HUES64 (cell line): ENCODE data around the gene PDE1C.

ENCODE experiments used
- H3K27ac ChIP-seq: 2 replicates; pipeline ENCODE4 v1.7.0; 2013; ENCODE audit warnings: low read depth, low read length, inconsistent platforms
- H3K27me3 ChIP-seq: 2 replicates; pipeline ENCODE4 v1.6.1; 2013; ENCODE audit warnings: mild to moderate bottlenecking, low read length; ENCODE audit not compliant: insufficient read depth
- H3K36me3 ChIP-seq: 2 replicates; pipeline ENCODE4 v1.6.1; 2013; ENCODE audit warnings: mild to moderate bottlenecking, low read length; ENCODE audit not compliant: insufficient read depth
- H3K4me1 ChIP-seq: 2 replicates; pipeline ENCODE4 v1.6.1; 2013; ENCODE audit warnings: mild to moderate bottlenecking, low read length, moderate library complexity; ENCODE audit not compliant: insufficient read depth
- H3K4me3 ChIP-seq: 2 replicates; pipeline ENCODE4 v1.5.1; 2013; ENCODE audit warnings: mild to moderate bottlenecking, low read length, moderate library complexity
- H3K9ac ChIP-seq: 2 replicates; pipeline ENCODE4 v1.6.1; 2013; ENCODE audit warnings: mild to moderate bottlenecking, low read depth, low read length
- H3K9me3 ChIP-seq: 2 replicates; pipeline ENCODE4 v1.6.1; 2013; ENCODE audit warnings: low read depth, low read length; ENCODE audit not compliant: insufficient read depth
- WGBS: fragments of 150-250, 120-280 bp; methylation state at CpG from one replicate; pipeline ENCODE4 v1.1.7; 2013; ENCODE audit warnings: missing lambda C conversion rate; 5-methylcytosine and 5-hydroxymethylcytosine counted together

Gene PDE1C

DNA sequence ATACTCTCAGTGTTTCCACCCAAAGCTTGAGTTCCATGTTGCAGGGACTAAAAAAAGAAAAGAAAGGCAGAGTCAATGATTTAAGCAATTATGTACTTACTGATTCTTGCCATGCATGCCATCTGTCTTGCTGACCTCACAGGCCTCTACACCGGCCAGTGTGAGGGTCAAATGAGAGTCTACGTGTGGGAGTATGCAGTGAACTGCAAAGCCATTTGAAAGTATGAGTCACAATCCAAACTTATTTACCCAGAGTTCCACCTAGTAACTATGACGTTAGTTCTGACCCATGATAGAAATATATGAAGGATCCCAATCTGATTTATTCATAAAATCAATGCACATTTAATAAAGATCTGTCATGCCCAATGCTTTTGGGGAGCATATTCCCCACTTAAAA lies 26.5 kb downstream of the PDE1C start:
- H3K9ac ChIP-seq = no peak overlapping the region
- no peak overlapping the region for H3K4me3 ChIP-seq
- H3K4me1 ChIP-seq = peaks cover 3% of the 10 kb centered on the region; the same call in 1 of the 2 replicates
- H3K9me3 ChIP-seq = no peaks in the 10 kb centered on the region
- no peak overlapping the region for H3K27ac ChIP-seq
- H3K27me3 ChIP-seq = no peaks in the 10 kb centered on the region
- 92% methylated on average over 2 of the region's 3 CpGs for WGBS
- H3K36me3 ChIP-seq = no peaks in the 10 kb centered on the region

DNA sequence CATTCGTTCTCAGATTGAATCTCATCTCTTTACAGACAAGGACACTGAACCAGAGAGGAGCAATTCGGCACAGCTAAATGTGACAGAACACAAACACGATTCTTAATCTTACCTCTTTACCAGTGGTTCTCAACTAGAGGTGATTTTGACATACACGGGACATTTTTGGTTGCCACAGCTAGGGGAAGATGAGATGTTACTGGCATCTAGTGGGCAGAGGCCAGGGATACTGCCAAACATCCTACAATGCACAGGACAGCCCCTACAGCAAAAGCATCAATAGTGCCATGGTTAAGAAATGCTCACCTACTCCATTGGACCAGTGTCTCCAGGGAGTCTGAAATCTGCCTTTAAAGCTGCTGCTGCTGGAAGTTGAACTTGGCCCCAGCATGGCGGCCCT lies 27.3 kb downstream of the PDE1C start:
- 89% methylated on average over 5 of the region's 5 CpGs for WGBS
- Histone ChIP-seq H3K27ac (no peak overlapping the region), H3K4me1 (peaks cover 3% of the 10 kb centered on the region; the same call in 1 of the 2 replicates), H3K9me3 (no peaks in the 10 kb centered on the region), H3K9ac (no peak overlapping the region), H3K4me3 (no peak overlapping the region), H3K36me3 (no peaks in the 10 kb centered on the region), H3K27me3 (no peaks in the 10 kb centered on the region)

DNA sequence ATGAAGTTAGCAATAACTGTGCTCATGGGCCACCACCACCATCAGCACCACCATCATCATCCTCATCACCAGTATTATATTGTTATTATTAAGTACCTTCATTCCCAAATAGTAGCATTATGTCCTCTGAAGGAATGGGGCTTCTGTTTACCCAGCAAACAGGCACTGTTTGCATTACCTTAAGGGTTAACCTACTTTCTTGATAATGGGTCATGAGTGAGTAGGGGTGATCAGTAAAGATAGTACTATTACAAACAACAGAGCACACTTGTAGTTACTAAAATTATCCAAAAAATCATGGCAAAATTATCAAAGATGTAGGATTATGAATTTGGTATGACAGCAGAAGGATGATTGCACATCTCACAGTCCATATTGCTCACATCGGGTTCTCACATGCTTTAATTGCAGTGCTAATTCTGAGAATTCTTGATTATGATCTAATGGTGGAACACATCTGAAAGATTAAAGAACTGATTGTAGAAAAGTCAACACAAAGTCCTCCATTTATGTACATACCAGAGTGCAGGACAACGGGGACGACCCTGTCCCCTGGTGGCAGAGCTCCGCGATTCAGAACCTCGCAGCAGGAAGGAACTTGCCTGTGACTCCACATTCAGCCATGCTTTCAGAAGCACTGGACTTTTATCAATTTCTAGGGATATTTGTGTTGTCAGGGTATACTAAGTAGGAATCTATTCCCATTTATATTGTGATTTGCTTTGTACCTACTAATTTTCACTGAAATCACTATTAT lies 31.0 kb downstream of the PDE1C start:
- no peak overlapping the region for H3K4me3 ChIP-seq

DNA sequence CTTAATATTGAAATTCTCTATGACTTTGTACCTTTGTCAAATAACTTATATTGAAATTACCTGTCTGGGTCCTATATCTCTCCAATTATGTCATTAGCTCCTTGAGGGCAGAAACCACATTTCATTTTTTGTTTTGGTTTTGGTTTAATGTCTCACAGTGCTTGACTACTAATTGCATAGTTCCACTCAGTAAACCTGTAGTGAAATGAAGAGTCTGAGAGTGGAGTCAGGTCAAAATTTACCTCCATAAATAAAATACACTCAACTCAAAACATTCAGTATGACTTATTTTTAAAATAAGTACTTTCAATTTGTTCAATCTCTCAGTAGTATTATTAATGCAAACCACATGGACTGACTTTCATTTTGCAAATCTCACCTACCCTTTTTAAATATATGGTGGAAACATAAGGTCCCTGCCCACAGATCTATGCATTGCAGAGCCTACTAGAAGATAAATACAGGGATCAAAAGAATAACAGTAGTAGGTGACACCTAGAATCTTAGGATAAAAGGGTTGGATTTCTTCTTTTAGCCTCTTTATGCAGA lies 32.5 kb downstream of the PDE1C start:
- Histone ChIP-seq H3K4me1 (no peaks in the 10 kb centered on the region), H3K27ac (no peak overlapping the region), H3K4me3 (no peak overlapping the region), H3K27me3 (no peaks in the 10 kb centered on the region), H3K9ac (no peak overlapping the region), H3K9me3 (peaks cover 7% of the 10 kb centered on the region; the same call in 1 of the 2 replicates), H3K36me3 (no peaks in the 10 kb centered on the region)

More for the DNA sequence above, 31.0 kb downstream of the PDE1C start:
- Histone ChIP-seq H3K9ac (no peak overlapping the region), H3K27ac (no peak overlapping the region), H3K36me3 (no peaks in the 10 kb centered on the region), H3K4me1 (no peaks in the 10 kb centered on the region), H3K27me3 (no peaks in the 10 kb centered on the region), H3K9me3 (peaks cover 7% of the 10 kb centered on the region; the same call in 1 of the 2 replicates)
- WGBS = 77% methylated on average over 6 of the region's 6 CpGs

DNA sequence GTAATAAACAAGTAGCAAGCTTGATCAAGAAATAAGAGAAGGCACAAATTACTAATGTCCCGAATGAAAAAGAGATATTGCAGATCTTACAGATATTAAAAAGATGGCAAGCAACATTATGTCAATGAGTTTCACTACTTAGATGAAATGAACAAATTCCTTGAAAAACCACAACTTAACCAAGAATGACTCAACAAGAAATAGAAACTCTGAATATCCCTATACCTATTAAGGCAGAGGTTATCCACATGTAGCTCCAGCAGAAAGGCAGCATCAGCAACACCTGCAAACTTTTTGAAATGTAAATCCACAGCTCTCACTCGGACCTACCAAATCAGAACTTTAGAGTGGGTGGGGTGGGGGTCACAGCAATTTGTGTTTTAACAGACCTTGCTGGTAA lies 33.6 kb downstream of the PDE1C start:
- Histone ChIP-seq H3K4me3 (no peak overlapping the region), H3K9ac (no peak overlapping the region), H3K27ac (no peak overlapping the region), H3K36me3 (no peaks in the 10 kb centered on the region), H3K4me1 (no peaks in the 10 kb centered on the region), H3K9me3 (peaks cover 7% of the 10 kb centered on the region; the same call in 1 of the 2 replicates), H3K27me3 (no peaks in the 10 kb centered on the region)
- 83% methylated on average over 2 of the region's 2 CpGs for WGBS

DNA sequence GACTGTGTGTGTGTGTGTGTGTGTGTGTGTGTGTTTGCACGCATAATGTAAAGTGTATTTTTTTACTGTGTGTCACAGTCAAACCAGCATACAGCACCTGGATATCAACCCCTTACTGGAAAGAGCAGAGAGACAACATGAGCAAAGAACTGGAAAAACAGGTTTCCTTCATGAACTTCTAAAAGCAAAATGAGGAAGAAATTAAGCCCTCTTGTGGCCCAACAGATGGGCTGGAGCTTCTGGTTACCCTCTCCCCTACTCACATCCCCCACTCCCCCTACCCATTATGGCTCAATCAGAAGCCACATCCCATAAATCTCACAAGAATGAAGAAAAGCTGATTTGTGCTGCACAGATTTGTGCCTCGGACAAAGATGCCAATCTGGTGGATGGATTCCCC lies 36.2 kb downstream of the PDE1C start:
- Histone ChIP-seq H3K4me3 (no peak overlapping the region), H3K9ac (no peak overlapping the region), H3K4me1 (no peaks in the 10 kb centered on the region), H3K27me3 (no peaks in the 10 kb centered on the region), H3K36me3 (no peaks in the 10 kb centered on the region), H3K9me3 (peaks cover 7% of the 10 kb centered on the region; the same call in 1 of the 2 replicates), H3K27ac (no peak overlapping the region)
- 92% methylated on average over 2 of the region's 2 CpGs for WGBS

DNA sequence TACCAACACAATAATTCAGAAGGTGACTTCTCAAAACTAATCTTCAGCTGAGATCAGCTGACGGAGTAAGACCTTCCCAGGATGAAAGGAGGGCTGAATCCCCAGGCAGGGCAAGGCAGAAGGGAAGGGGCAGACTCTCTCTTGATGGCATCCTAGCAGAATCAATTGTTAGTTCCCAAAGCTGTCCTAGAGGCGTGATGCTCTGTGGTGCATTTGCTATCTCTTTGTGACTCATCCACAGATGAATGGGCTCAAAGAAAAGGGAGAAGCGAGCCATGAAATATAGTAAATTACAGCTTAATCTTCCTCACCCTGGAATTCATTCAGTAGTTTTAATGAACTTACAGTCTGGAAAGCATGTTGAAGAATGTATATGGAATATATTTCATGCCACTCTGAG lies 37.2 kb downstream of the PDE1C start:
- H3K27ac ChIP-seq = no peak overlapping the region
- H3K36me3 ChIP-seq = no peaks in the 10 kb centered on the region
- no peak overlapping the region for H3K9ac ChIP-seq
- H3K4me3 ChIP-seq = no peak overlapping the region
- WGBS = 83% methylated on average over 2 of the region's 3 CpGs
- no peaks in the 10 kb centered on the region for H3K4me1 ChIP-seq
- H3K27me3 ChIP-seq = no peaks in the 10 kb centered on the region
- H3K9me3 ChIP-seq = peaks cover 7% of the 10 kb centered on the region; the same call in 1 of the 2 replicates

DNA sequence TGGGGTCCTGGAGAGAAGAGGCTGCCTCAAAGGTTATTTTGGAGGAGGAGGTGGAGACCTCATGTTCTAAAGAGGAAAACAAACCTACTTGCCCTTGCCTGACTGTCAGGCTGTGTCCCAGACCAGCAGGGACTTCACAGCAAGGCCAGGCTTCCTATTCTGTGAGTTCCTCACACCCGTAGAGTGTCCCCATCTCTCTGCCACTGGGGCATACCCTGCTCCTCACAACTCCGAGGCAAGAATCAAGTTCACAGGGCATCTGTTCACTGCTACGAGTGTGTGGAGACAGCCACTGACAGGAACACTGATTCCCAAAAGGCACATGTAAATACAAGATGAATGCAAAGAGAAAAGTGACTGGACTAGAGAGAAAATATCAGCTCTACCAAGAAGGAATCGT lies 38.0 kb downstream of the PDE1C start:
- H3K27me3 ChIP-seq = no peaks in the 10 kb centered on the region
- H3K27ac ChIP-seq = no peak overlapping the region
- no peaks in the 10 kb centered on the region for H3K4me1 ChIP-seq
- no peak overlapping the region for H3K9ac ChIP-seq
- H3K4me3 ChIP-seq = no peak overlapping the region
- 96% methylated on average over 4 of the region's 4 CpGs for WGBS
- peaks cover 7% of the 10 kb centered on the region; the same call in 1 of the 2 replicates for H3K9me3 ChIP-seq
- H3K36me3 ChIP-seq = no peaks in the 10 kb centered on the region

DNA sequence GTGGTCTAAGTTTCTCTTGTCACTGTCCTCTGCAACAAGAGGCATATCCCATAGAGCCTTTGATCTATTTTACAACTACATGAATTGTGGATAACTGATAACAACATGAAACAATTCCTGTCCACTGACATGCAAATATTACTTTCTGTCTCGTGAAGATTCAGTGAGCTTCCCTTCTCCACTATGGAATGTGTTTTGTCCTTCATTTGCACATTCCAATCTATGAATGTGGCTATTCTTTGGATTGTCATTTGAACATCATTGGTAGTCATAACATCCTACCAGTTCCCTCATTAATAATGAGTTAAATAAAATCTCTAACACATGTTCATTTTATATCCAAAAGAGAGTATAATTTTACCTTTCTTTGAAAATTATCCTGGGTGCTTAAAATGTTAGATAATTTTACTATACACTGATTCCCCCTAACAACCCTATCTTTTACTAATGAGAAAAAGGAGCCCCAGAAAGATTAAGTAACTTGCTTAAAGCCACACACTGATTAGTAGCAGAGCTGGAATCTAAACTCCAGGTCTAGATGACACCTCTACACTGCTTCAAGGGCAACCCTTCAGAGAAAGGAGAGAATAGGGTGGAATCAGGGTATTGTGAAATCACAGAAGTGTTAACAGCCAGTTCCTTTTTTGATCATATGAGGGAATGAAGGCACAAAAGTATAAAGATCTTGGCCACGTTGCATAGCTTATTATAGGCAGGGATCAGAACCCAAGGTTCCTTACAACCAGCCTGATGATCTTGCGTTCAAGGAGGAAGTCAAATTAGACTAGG lies 39.1 kb downstream of the PDE1C start:
- Histone ChIP-seq H3K9ac (no peak overlapping the region), H3K27ac (no peak overlapping the region), H3K27me3 (no peaks in the 10 kb centered on the region), H3K36me3 (no peaks in the 10 kb centered on the region), H3K4me3 (no peak overlapping the region), H3K9me3 (peaks cover 7% of the 10 kb centered on the region; the same call in 1 of the 2 replicates), H3K4me1 (no peaks in the 10 kb centered on the region)
- 93% methylated on average over 3 of the region's 3 CpGs for WGBS

DNA sequence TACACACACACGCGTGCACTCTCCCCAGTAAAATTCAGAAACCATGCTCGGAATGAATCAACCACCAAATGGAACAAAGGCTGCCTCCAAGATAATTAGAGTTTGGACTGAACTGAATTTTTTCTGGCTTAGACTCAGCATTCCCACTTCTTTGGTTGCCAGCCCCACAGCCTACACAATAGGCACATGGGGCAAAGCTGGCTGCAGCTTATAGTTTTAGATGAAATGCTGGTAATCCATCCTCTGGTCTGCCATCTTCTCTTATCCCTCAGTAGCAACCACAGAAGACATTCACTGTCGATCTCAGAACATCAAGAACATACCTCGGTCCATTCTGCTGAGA lies 44.2 kb downstream of the PDE1C start:
- Histone ChIP-seq H3K27ac (no peak overlapping the region), H3K9me3 (no peaks in the 10 kb centered on the region), H3K9ac (no peak overlapping the region), H3K27me3 (no peaks in the 10 kb centered on the region), H3K4me3 (no peak overlapping the region), H3K4me1 (no peaks in the 10 kb centered on the region), H3K36me3 (no peaks in the 10 kb centered on the region)
- WGBS = 96% methylated on average over 5 of the region's 5 CpGs

DNA sequence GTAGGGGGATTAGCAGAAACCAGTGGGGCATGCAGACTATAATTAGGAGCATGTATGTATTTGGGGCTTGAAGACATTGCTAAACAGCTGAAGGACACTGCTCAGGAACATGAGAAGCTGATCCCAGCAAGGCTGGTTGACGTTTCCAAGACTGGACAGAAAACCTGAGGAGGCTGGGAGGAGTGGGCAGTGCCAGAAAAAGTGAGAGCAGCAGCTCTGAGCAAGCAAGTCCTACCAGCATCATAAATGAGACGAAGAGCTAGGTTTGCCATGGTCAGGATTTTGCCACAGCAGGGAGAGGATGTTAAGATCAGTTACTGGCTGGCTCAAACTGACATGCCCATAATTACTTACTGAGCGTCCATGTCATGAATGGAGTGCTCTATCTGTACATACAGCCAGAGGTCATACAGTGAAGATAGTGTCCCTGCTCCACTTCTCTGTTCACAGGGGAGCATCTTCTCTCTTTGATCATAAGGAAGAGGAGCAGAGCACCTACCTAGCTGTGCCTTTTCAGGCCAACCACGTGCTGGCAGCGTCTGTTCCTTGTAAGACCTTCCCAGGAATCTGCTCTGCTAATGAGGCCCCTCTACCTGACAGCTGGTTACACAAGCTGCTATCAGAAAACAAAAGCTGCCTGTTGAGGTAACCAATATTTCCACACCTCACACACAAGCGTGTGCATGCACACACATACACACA lies 44.7 kb downstream of the PDE1C start:
- 86% methylated on average over 6 of the region's 6 CpGs for WGBS
- H3K27me3 ChIP-seq = no peaks in the 10 kb centered on the region
- H3K9me3 ChIP-seq = no peaks in the 10 kb centered on the region
- no peaks in the 10 kb centered on the region for H3K36me3 ChIP-seq
- H3K4me3 ChIP-seq = no peak overlapping the region
- H3K4me1 ChIP-seq = no peaks in the 10 kb centered on the region
- no peak overlapping the region for H3K27ac ChIP-seq
- H3K9ac ChIP-seq = no peak overlapping the region
